Stimulated activated CD4-positive, alpha-beta T cell treated with anti-CD3 and anti-CD28 coated beads, Interleukin-12 subunit alpha, Interleukin-12 subunit beta, amount 100 ng/mL, for 48 hours (primary cell): ENCODE data around the gene FSTL3.
"Not testable (repeated sequence)": the region's sequence is repeated elsewhere in the genome, so short reads cannot be mapped to it uniquely, and the experiment has no call there.

Source experiments
- DNase-seq, 3 donors: peaks; one replicate each; pipeline ENCODE4 v3.0.0-alpha.2; 2020; ENCODE audit warnings: low read depth in 2 of 3, low spot score in 1 of 3

FSTL3 gene

DNA sequence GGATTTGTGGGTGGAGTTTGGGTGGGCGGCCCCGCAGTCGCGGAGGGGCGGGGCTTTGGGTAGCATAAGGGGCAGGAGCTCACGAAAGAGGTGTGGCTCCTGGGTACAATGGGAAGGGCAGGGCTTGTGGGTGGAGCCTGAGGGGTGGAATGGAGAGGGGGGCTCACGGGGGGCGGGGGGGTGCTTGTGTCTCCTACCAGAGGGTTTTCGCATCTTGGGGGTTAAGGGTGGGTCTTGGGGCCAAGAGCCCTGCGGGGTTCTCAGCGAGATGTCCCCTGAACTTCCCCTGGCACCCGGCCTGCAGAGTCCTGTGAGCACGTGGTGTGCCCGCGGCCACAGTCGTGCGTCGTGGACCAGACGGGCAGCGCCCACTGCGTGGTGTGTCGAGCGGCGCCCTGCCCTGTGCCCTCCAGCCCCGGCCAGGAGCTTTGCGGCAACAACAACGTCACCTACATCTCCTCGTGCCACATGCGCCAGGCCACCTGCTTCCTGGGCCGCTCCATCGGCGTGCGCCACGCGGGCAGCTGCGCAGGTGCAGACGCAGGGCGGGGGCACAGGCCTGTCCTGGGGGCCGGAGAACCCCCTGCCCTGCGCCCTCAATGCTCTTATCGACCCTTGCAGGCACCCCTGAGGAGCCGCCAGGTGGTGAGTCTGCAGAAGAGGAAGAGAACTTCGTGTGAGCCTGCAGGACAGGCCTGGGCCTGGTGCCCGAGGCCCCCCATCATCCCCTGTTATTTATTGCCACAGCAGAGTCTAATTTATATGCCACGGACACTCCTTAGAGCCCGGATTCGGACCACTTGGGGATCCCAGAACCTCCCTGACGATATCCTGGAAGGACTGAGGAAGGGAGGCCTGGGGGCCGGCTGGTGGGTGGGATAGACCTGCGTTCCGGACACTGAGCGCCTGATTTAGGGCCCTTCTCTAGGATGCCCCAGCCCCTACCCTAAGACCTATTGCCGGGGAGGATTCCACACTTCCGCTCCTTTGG, 5.1 kb downstream of the FSTL3 start:
- peak in 2 of 3 donors; percentile 88 to 97 for DNase-seq

- no peak for DNase-seq
These were observed 6.6 kb downstream of the FSTL3 start for GRCh38 chr19:682678-683320.

DNA sequence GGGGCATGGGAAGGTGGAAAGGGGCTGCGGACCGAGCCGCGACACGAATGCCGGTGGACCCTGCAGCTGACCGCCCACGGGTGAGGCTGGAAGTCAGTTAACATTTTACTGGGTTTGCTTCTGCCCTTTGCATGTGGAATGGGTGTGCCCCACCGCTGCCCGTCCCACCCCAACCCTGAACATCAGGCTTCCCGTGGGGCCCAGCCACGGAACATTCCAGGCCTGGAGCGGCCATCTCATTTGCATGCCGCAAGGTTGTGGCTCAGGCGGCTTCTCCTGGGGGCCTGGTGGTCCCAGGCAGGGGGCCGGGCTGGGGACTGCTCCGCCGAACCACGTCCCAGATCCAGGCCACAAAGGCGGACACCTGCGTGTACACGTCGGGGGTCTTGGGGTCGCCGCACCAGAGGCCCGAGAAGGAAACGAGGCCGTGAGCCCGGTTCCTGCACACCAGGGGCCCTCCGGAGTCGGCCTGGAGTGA, 9.3 kb downstream of the FSTL3 start:
- DNase-seq: no peak

DNA sequence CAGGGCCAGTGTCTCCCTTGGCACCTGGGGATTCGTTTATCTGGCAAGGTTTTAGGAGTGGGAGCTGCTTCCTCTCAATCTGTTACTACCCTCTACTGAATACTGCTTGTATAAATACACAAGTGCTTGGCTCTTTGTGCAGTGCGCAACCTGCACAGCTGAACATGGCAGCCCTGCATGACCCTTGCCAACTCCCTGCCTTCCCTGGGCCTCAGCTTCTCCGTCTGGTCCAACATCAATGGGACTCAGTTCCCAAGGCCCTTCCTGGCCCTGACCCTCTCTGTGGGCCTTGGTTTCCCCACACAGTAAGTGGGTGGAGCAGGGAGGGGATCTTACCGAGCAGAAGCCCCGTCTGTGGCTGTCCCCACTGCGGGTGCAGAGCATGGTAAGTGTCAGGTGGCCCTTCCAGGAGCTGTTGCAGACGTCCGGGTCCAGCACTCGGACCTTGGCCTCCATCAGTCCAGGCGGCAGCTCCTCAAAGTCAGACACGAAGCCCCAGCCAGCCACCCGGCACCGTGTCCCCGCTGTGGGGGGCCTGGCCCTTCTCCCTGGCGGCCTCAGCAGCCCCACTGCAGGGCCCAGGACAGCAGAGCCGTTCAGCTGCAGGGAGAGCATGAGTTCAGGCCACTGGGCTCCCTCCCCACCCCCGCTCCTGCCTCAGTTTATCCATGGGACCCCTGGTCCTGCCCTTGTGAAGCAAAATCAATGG, 10.6 kb downstream of the FSTL3 start:
- no peak for DNase-seq

DNA sequence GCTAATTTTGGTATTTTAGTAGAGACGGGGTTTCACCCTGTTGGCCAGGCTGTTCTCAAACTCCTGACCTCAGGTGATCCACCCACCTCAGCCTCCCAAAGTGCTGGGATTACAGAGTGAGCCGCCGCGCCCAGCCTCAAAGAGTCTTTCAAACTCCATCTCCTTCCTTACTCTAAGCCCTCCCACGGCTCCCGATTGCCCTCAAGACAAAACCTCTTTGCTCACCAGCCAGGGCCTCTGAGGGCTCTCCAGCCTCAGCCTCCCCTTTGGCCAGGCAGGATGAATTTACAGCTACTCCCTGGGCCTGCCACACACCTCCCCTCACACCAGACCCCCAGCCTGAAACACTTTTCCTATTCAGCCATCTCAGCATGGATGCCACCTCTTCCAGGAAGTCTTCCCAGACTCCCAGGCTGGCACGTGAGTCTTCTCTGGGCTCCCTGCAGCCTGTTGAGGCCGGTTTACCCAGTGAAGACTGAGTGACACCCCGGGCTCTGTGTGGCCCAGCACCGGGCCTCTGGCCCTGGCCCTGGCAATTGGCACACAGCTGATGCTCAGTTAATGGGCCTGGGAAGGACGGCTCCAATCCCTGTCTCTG, 11.5 kb downstream of the FSTL3 start:
- DNase-seq: no peak

- DNase-seq: no peak
These were observed 12.0 kb downstream of the FSTL3 start for GRCh38 chr19:688214-688613.

- DNase-seq: no peak
These were observed 12.8 kb downstream of the FSTL3 start for GRCh38 chr19:688992-689391.

DNA sequence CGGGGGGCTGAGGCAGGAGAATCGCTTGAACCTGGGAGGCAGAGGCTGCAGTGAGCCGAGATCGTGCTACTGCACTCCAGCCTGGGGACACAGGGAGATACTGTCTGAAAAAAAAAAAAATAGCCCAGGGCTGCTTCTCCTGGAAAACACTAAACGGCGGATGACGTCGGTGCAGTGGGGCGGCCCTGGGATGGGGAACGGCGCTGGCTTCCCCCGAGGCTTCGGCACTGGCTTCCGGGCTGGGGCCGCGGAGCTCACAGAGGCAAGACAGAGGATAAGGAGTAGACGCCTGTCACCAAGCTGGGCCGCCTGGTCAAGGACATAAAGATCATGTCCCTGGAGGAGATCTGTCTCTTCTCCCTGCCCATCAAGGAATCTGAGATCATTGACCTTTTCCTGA, 14.0 kb downstream of the FSTL3 start:
- DNase-seq: no peak

DNA sequence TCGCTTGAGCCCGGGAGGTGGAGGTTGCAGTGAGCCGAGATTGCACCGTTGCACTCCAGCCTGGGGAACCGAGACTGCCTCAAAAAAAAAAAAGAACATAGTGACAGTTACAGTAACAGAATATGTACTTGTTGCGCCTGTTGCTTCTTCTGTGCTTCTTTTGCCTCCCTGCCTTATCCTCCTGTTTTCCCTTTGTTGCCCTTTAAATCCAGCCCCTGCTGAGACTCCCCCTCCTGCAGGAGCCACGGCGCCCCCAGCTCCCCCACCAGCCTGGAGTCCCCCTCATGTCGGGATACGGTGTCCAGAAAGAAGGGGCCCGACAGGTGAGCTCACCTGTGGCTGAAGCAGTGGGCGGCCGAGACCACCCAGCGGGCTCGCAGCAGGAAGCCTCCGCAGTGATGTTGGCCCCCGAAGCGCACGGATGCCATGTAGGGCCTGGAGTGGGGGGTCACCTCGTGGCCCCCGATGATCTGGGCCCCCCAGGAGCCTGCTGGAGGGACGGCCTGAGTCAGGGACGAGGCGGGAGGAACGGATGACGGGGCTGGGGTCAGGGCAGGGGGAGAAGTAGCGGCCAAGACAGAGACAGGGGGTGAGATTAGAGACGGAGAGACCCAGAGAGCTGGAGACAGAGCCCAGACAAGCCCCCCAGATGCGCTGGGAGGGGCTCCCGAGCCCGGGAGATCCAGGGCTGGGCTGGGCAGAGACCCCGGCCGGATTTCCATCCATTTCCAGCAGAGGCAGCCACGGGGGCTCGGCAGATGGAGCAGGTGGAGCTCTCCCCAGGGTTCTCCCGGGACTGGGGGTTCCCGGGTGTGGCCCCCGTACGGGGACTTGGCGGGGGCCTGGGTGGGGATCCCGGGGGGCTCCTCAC, 18.5 kb downstream of the FSTL3 start:
- no peak for DNase-seq

GRCh38 chr19:695352-695949, 19.3 kb downstream of the FSTL3 start, which contains the start of gene PRSS57:
TSS of gene PRSS57 (minus strand) at chr19:695452. CDS start at chr19:695430, 22 bp downstream.
- no peak for DNase-seq

DNA sequence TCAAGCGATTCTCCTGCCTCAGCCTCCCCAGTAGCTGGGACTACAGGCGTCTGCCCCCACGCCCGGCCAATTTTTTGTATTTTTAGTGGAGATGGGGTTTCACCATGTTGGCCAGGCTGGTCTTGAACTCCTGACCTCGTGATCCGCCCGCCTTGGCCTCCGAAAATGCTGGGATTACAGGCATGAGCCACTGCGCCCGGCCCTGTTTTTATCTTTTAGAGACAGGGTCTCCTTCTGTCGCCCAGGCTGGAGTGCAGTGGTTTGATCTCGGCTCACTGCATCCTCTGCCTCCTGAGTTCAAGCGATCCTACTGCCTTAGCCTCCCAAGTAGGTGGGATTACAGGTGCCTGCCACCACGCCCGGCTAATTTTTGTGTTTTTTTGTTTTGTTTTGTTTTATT, 22.3 kb downstream of the FSTL3 start:
- DNase-seq: not testable (repeated sequence)

DNA sequence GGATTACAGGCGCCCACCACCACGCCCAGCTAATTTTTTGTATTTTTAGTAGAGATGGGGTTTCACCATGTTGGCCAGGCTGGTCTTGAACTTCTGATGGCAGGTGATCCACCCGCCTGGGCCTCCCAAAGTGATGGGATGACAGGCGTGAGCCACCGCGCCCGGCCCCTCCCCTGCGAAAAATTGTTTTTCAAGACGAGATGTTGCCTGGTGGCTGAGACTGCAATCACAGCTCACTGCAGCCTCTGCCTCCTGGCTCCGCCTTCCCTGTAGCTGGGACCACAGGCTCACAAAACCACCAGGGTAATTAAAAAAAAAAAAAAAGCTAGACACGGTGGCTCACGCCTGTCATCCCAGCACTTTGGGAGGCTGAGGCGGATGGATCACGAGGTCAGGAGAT, 23.7 kb downstream of the FSTL3 start:
- not testable (repeated sequence) for DNase-seq

DNA sequence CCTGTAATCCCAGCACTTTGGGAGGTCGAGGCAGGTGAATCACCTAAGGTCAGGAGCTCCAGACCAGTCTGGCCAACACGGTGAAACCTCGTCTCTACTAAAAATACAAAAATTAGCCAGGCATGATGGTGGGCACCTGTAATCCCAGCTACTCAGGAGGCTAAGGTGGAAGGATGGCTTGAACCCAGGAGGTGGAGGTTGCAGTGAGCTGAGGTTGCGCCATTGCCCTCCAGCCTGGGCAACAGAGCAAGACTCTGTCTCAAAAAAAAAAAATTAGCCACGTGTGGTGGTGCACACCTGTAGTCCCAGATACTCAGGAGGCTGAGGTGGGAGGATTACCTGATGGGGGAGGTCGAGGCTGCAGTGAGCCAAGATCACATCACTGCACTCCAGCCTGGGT, 26.7 kb downstream of the FSTL3 start:
- not testable (repeated sequence) for DNase-seq

DNA sequence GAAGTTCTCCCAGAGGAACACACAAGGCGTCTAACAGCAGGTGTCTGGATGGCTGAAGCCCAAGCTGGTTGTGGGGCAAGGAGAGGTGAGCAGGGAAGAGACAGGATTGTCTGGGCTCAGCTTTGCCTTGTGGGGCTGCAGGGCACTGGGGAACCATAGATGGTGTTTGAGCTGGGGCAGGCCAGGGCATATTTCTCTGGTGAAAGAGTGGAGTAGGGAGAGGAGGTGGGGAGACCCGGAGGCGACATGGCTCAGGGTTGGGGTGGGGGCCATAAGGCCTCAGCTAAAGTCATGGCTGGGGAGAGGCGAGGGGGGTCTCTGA, 27.1 kb downstream of the FSTL3 start:
- DNase-seq: no peak

GRCh38 chr19:703651-704446, 27.7 kb downstream of the FSTL3 start:
- peak; percentile 55 to 74 (median 69) for DNase-seq

DNA sequence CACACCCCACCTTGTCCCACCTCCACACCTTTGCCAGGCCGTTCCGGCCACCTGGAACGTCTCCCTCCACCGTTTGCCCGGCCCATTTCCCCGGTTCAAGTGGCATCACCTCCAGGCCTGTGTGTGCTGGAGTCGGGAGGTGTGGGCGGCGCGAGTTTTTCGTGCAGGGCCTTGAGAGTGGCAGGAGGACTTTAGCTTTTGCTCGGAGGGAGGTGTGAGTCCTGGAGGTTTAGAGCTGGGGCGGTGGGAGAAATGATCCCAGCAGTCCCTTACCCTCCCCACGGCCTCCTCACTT, 28.2 kb downstream of the FSTL3 start:
- DNase-seq: no peak

GRCh38 chr19:708154-709143, 32.3 kb downstream of the FSTL3 start, which contains the start of gene PALM:
TSS of gene PALM (plus strand) at chr19:708935. CDS start at chr19:709147, 212 bp downstream.
- DNase-seq: no peak
